RPMI8226 (cell line): ENCODE results near the gene TSPAN9.

ENCODE experiments used
- DNase-seq: peaks from one replicate; pipeline ENCODE4 v3.0.0-alpha.2; 2015

Gene TSPAN9

GRCh38 chr12:3305464-3305863 lies 228.3 kb downstream of the TSPAN9 start:
- DNase-seq, result no peak

- DNase-seq, result no peak
Measured at GRCh38 chr12:3305904-3306619, 228.9 kb downstream of the TSPAN9 start.

GRCh38 chr12:3307389-3307788 lies 230.2 kb downstream of the TSPAN9 start:
- DNase-seq, result no peak

- DNase-seq, result no peak
Measured at GRCh38 chr12:3308063-3308462, 230.9 kb downstream of the TSPAN9 start.

- DNase-seq, result no peak
Measured at GRCh38 chr12:3308609-3309008, 231.4 kb downstream of the TSPAN9 start.

GRCh38 chr12:3309805-3310204 lies 232.6 kb downstream of the TSPAN9 start:
- no peak for DNase-seq

GRCh38 chr12:3310271-3311026 lies 233.3 kb downstream of the TSPAN9 start:
- no peak for DNase-seq

GRCh38 chr12:3311027-3311402 lies 233.8 kb downstream of the TSPAN9 start:
- DNase-seq, result no peak

GRCh38 chr12:3311491-3312103 lies 234.4 kb downstream of the TSPAN9 start:
- DNase-seq, result no peak

GRCh38 chr12:3313066-3313465 lies 235.9 kb downstream of the TSPAN9 start:
- no peak for DNase-seq

GRCh38 chr12:3313675-3314663 lies 236.8 kb downstream of the TSPAN9 start:
- DNase-seq, result peak; percentile 59

- DNase-seq, result peak; percentile 29
Measured at GRCh38 chr12:3315201-3315661, 238.1 kb downstream of the TSPAN9 start.

GRCh38 chr12:3316776-3317480 lies 239.7 kb downstream of the TSPAN9 start:
- DNase-seq, result no peak

- no peak for DNase-seq
Measured at GRCh38 chr12:3317481-3317815, 240.3 kb downstream of the TSPAN9 start.

GRCh38 chr12:3317841-3318501 lies 240.8 kb downstream of the TSPAN9 start:
- no peak for DNase-seq

GRCh38 chr12:3319723-3320492 lies 242.7 kb downstream of the TSPAN9 start:
- DNase-seq, result no peak

GRCh38 chr12:3320881-3321509 lies 243.8 kb downstream of the TSPAN9 start:
- no peak for DNase-seq

- DNase-seq, result no peak
Measured at GRCh38 chr12:3321881-3322280, 244.7 kb downstream of the TSPAN9 start.

- DNase-seq, result no peak
Measured at GRCh38 chr12:3323002-3323685, 246.0 kb downstream of the TSPAN9 start.

GRCh38 chr12:3325736-3326135 lies 248.6 kb downstream of the TSPAN9 start:
- DNase-seq, result no peak
